WTC11 (cell line): Measurements from ENCODE around the gene TAP2. TPM values are rescaled to one million over a fixed set of nuclear protein-coding genes. Genes with fewer than 3 reads are reported as not detected.

Experiments
- ATAC-seq: fragments of 200-7000 bp; cut with Tn5 transposase; 2 replicates; pipeline ENCODE4 v1.10.0; 2021; ENCODE audit warnings: mild to moderate bottlenecking, moderate library complexity
- CTCF ChIA-PET: fragments of 300-600 bp; sonication (Branson Sonifier 250); formaldehyde crosslinking; loops from one replicate; lab custom pipeline; 2021; ENCODE audit warnings: antibody characterized with exemption; lab: Charles Lee
- POLR2A ChIA-PET: fragments of 350-600 bp; sonication (Branson Sonifier 250); formaldehyde crosslinking; loops from one replicate; lab custom pipeline; 2021; ENCODE audit warnings: antibody characterized with exemption; lab: Charles Lee
- DNase-seq: peaks from one replicate; pipeline ENCODE4 v3.0.0; 2021; ENCODE audit warnings: low spot score
- H3K27ac Mint-ChIP-seq: 2 replicates; pipeline ENCODE4 v1.8.0; 2021; ENCODE audit warnings: mixed read lengths
- H3K27me3 Mint-ChIP-seq: 2 replicates; pipeline ENCODE4 v1.8.0; 2021; ENCODE audit warnings: low read depth, mild to moderate bottlenecking, moderate library complexity, mixed read lengths
- H3K36me3 Mint-ChIP-seq: 2 replicates; pipeline ENCODE4 v1.8.0; 2021; ENCODE audit warnings: mixed read lengths
- H3K4me1 Mint-ChIP-seq: 2 replicates; pipeline ENCODE4 v1.8.0; 2022; ENCODE audit warnings: mixed read lengths
- H3K4me3 Mint-ChIP-seq: 2 replicates; pipeline ENCODE4 v1.8.0; 2021; ENCODE audit warnings: mild to moderate bottlenecking, moderate library complexity, mixed read lengths
- H3K9me3 Mint-ChIP-seq: 2 replicates; pipeline ENCODE4 v1.8.0; 2021; ENCODE audit warnings: mixed read lengths
- ATF1 ChIP-seq: sonication (generic); formaldehyde crosslinking; IDR thresholded peaks from 2 replicates; pipeline ENCODE4 v1.8.1; 2023; ENCODE audit warnings: mild to moderate bottlenecking, moderate library complexity, missing genetic modification reagents
- ATF3 ChIP-seq: sonication (generic); formaldehyde crosslinking; conservative IDR thresholded peaks from 2 replicates; pipeline ENCODE4 v1.8.1; 2022; ENCODE audit warnings: mild to moderate bottlenecking, missing genetic modification reagents
- CDX4 ChIP-seq: fragments of 250-450 bp; sonication (Bioruptor Pico); IDR thresholded peaks from 2 replicates; pipeline ENCODE4 v1.9.0; 2021; ENCODE audit warnings: moderate library complexity, mild to moderate bottlenecking, inconsistent platforms, borderline replicate concordance
- CTCF ChIP-seq: fragments of 200-600 bp; IDR thresholded peaks from 2 replicates; pipeline ENCODE4 v1.8.0; 2022; ENCODE audit warnings: antibody characterized with exemption
- E2F4 ChIP-seq: sonication (generic); formaldehyde crosslinking; IDR thresholded peaks from 2 replicates; pipeline ENCODE4 v1.8.1; 2022; ENCODE audit warnings: low read depth, mild to moderate bottlenecking, moderate library complexity, missing genetic modification reagents, borderline replicate concordance
- EMX1 ChIP-seq: fragments of 250-450 bp; sonication (Bioruptor Pico); IDR thresholded peaks from 2 replicates; pipeline ENCODE4 v1.8.0; 2021; ENCODE audit warnings: mild to moderate bottlenecking
- ETV6 ChIP-seq: sonication (generic); formaldehyde crosslinking; IDR thresholded peaks from 2 replicates; pipeline ENCODE4 v1.8.1; 2022; ENCODE audit warnings: mild to moderate bottlenecking, missing genetic modification reagents
- HMGXB4 ChIP-seq: sonication (generic); formaldehyde crosslinking; IDR thresholded peaks from 2 replicates; pipeline ENCODE4 v1.8.1; 2023; ENCODE audit warnings: mild to moderate bottlenecking, moderate library complexity, missing genetic modification reagents
- IRF1 ChIP-seq: sonication (generic); formaldehyde crosslinking; IDR thresholded peaks from 2 replicates; pipeline ENCODE4 v1.8.0; 2023; ENCODE audit warnings: missing genetic modification reagents
- MAX ChIP-seq: sonication (generic); formaldehyde crosslinking; IDR thresholded peaks from 2 replicates; pipeline ENCODE4 v1.8.0; 2022; ENCODE audit warnings: mild to moderate bottlenecking, missing genetic modification reagents
- PREB ChIP-seq: sonication (generic); formaldehyde crosslinking; IDR thresholded peaks from 2 replicates; pipeline ENCODE4 v1.8.1; 2022; ENCODE audit warnings: mild to moderate bottlenecking, missing genetic modification reagents, moderate library complexity, borderline replicate concordance
- SMAD3 ChIP-seq: sonication (generic); formaldehyde crosslinking; IDR thresholded peaks from 2 replicates; pipeline ENCODE4 v1.8.0; 2022; ENCODE audit warnings: missing genetic modification reagents, mild to moderate bottlenecking, borderline replicate concordance
- SP1 ChIP-seq: sonication (generic); formaldehyde crosslinking; conservative IDR thresholded peaks from 2 replicates; pipeline ENCODE4 v1.8.1; 2022; ENCODE audit warnings: missing genetic modification reagents
- STAT6 ChIP-seq: sonication (generic); formaldehyde crosslinking; conservative IDR thresholded peaks from 2 replicates; pipeline ENCODE4 v1.8.1; 2023; ENCODE audit warnings: mild to moderate bottlenecking, low read depth, missing genetic modification reagents, moderate library complexity
- TCF7 ChIP-seq: sonication (generic); formaldehyde crosslinking; IDR thresholded peaks from 2 replicates; pipeline ENCODE4 v1.8.0; 2022; ENCODE audit warnings: mild to moderate bottlenecking, low read depth, missing genetic modification reagents, moderate library complexity
- ZBTB21 ChIP-seq: sonication (generic); formaldehyde crosslinking; IDR thresholded peaks from 2 replicates; pipeline ENCODE4 v1.8.1; 2023; ENCODE audit warnings: mild to moderate bottlenecking, missing genetic modification reagents, borderline replicate concordance
- ZMAT4 ChIP-seq: fragments of 250-450 bp; sonication (Bioruptor Pico); IDR thresholded peaks from 2 replicates; pipeline ENCODE4 v1.9.0; 2021; ENCODE audit warnings: mild to moderate bottlenecking
- ZNF138 ChIP-seq: sonication (generic); formaldehyde crosslinking; conservative IDR thresholded peaks from 2 replicates; pipeline ENCODE4 v1.8.1; 2022; ENCODE audit warnings: mild to moderate bottlenecking, moderate library complexity, missing genetic modification reagents
- ZNF263 ChIP-seq: sonication (generic); formaldehyde crosslinking; IDR thresholded peaks from 2 replicates; pipeline ENCODE4 v1.8.1; 2022; ENCODE audit warnings: low read depth, mild to moderate bottlenecking, moderate library complexity, missing genetic modification reagents
- ZNF317 ChIP-seq: sonication (generic); formaldehyde crosslinking; IDR thresholded peaks from 2 replicates; pipeline ENCODE4 v1.8.1; 2023; ENCODE audit warnings: low read depth, mild to moderate bottlenecking, moderate library complexity, missing genetic modification reagents, borderline replicate concordance
- total RNA-seq: library from RNA; stranded (reverse); gene quantifications from 3 replicates; pipeline ENCODE4 v1.2.3, GENCODE V29; 2021

TAP2 gene
- total RNA-seq, 1 experiment from 2014 or later = 23.0 TPM

- POLR2A ChIA-PET = no interaction called here
- no peak for TF ChIP-seq HMGXB4 (CRISPR knock-in tag)
- TF ChIP-seq ATF1 (CRISPR knock-in tag) = no peak
- no peak for TF ChIP-seq ZNF317 (CRISPR knock-in tag)
- no peak for TF ChIP-seq ETV6 (CRISPR knock-in tag)
- TF ChIP-seq E2F4 (CRISPR knock-in tag) = no peak
- no peak for TF ChIP-seq CTCF
- no peak for TF ChIP-seq CDX4
- no peak for TF ChIP-seq STAT6 (CRISPR knock-in tag)
- TF ChIP-seq ZBTB21 (CRISPR knock-in tag) = no peak
- TF ChIP-seq ZMAT4 (CRISPR knock-in tag) = no peak
- no peak for TF ChIP-seq EMX1 (CRISPR knock-in tag)
- no peak for TF ChIP-seq SMAD3 (CRISPR knock-in tag)
- TF ChIP-seq ZNF263 (CRISPR knock-in tag) = no peak
- no peak for TF ChIP-seq IRF1 (CRISPR knock-in tag)
- TF ChIP-seq TCF7 (CRISPR knock-in tag) = no peak
- no peak for ATAC-seq
- Mint-ChIP-seq H3K27ac (no peak overlapping the region), H3K36me3 (peaks cover 7% of the 10 kb centered on the region; the same call in 1 of the 2 replicates), H3K4me1 (peaks cover 9% of the 10 kb centered on the region), H3K9me3 (no peaks in the 10 kb centered on the region), H3K27me3 (peaks cover 9% of the 10 kb centered on the region), H3K4me3 (no peak overlapping the region)
- DNase-seq = no peak
- CTCF ChIA-PET = interaction anchor here (0.7 to 1.3 kb wide), 2 partner anchors 21 to 36 kb away, joined by 3 to 5 read pairs; partner anchors contain the start of genes PSMB9 and TAP1
Observed at GRCh38 chr6:32832535-32832934, 6.0 kb downstream of the TAP2 start.

- no peak overlapping the region for H3K4me3 Mint-ChIP-seq
- DNase-seq = no peak
- CTCF ChIA-PET = no interaction called here
Observed at GRCh38 chr6:32830936-32831335, 7.6 kb downstream of the TAP2 start.

More at GRCh38 chr6:32830936-32831335, 7.6 kb downstream of the TAP2 start:
- H3K27me3 Mint-ChIP-seq = no peaks in the 10 kb centered on the region
- no peaks in the 10 kb centered on the region for H3K9me3 Mint-ChIP-seq
- POLR2A ChIA-PET = no interaction called here
- no peak for ATAC-seq
- no peak overlapping the region for H3K27ac Mint-ChIP-seq
- TF ChIP-seq ATF3 (CRISPR knock-in tag) (no peak), MAX (CRISPR knock-in tag) (no peak), PREB (CRISPR knock-in tag) (no peak), ATF1 (CRISPR knock-in tag) (no peak), ZNF138 (CRISPR knock-in tag) (no peak), SP1 (CRISPR knock-in tag) (no peak)
- TF ChIP-seq, all 79 proteins: peak for 0
- Mint-ChIP-seq H3K4me1 (peaks cover 7% of the 10 kb centered on the region), H3K36me3 (peaks cover 7% of the 10 kb centered on the region; the same call in 1 of the 2 replicates)
